GM19193 (cell line): ENCODE measurements around the gene FUCA2.

ENCODE experiments used
- POLR2A ChIP-seq: IDR thresholded peaks from 4 replicates; pipeline ENCODE4 v1.6.1; 2011; ENCODE audit not compliant: insufficient read depth, insufficient read length; ENCODE audit errors: extremely low read depth

FUCA2 gene

GRCh38 chr6:143510991-143511891, at the start of gene FUCA2:
Gene FUCA2, minus strand, starts transcription at chr6:143511720. Its CDS starts 86 bp downstream, at chr6:143511634.
- peak; percentile 71 for TF ChIP-seq POLR2A

- no peak for TF ChIP-seq POLR2A
Measured at GRCh38 chr6:143561105-143561704, 49.7 kb upstream of the FUCA2 start.

DNA sequence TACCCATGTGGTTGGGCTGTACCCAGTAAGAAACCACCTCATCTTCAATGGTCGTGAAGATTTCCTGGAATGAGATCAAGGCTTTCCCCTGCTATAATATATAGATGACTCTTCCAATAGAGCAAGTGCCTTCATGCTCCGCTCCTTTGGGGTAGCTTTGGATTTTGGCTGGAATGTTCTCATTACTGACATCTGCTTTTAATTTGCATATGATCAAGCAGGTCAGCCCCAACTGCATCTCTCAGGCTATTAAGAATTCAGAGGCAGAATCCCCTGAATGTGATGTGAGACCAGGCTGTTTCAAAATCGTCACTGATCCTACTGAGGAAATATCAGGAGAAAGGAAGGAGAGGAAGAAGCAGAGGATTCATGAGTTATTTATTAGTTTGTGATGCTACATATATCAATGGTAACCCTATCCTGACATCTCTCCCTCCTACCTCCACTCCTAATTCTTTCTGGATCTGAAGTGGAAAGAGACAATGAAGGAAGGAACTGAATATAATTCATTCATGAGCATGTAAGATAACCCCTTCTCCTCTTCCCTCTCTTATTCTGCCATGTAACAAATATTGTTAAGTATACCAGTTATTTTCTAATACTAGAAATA, 47.6 kb upstream of the FUCA2 start:
- no peak for TF ChIP-seq POLR2A

- no peak for TF ChIP-seq POLR2A
Measured at GRCh38 chr6:143556529-143556928, 45.0 kb upstream of the FUCA2 start.

GRCh38 chr6:143555582-143555981, 44.1 kb upstream of the FUCA2 start:
- TF ChIP-seq POLR2A = no peak

DNA sequence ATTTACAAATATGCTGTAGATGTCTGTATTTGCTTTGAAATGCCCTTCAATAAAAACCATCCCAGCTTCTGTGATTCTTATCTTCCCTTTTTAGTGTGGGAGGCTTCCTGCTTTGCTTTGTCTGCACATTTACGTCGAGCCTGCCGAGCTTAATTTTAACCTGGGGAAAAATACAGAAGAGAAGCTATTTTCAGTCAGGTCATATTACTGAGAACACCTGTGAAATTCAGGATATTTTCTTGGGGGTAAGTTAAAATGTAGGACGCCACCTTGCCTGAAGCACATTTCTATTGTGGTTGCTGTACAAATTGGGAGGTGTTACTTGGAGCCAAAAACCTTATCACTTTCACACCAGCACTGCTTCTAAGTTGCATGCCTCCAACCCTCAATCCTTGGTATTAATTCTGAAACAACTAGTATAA, 43.6 kb upstream of the FUCA2 start:
- no peak for TF ChIP-seq POLR2A

GRCh38 chr6:143553337-143553736, 41.8 kb upstream of the FUCA2 start:
- no peak for TF ChIP-seq POLR2A

- TF ChIP-seq POLR2A = no peak
Measured at GRCh38 chr6:143549949-143550268, 38.4 kb upstream of the FUCA2 start.

GRCh38 chr6:143549221-143549948, 37.9 kb upstream of the FUCA2 start:
- TF ChIP-seq POLR2A = no peak

GRCh38 chr6:143546599-143546998, 35.1 kb upstream of the FUCA2 start:
- TF ChIP-seq POLR2A = no peak

DNA sequence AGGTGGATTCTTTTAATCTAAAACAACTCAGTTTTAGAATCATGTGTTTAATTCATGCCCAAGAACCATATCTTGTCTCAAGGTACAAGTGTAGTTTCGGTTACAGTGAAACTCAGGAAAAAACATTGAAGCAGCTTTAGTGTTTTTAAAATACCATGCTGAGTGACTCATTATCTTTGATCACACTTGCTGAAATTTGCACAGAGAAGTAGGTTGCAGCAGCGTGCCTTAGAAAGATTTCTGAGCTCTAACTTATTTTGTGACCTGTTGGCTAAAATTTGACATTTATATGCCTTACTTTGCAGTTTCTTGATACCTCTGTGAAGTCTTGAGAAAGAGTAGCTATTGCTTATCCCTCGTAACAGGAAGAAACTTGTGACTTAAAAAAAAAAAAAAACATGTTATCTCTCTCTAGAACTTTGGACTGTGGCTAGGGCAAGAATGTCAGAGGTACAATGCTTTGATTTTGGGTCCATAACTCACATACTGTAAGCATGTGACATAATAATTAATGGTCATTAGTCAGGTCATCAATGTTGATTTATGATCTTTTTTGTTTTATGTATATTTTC, 34.5 kb upstream of the FUCA2 start:
- TF ChIP-seq POLR2A = no peak

DNA sequence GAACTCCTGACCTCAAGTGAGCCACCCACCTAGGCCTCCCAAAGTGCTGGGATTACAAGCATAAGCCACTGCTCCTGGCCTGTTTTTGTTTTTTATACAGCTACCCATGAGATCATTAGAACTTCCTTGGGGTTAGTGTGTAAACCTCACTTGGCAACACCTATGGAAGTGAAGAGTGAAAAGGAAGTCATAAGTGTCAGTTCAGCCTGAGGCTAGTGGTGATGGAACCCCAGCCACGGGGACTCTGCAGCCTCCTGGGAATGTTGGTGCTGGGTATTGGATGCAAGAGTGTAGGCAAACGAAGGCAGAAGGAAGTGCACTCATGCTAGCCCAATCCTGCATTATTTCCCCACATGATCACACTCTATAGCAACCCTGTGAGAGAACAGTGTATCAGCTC, 33.6 kb upstream of the FUCA2 start:
- no peak for TF ChIP-seq POLR2A

GRCh38 chr6:143544011-143544696, 32.6 kb upstream of the FUCA2 start:
- no peak for TF ChIP-seq POLR2A

DNA sequence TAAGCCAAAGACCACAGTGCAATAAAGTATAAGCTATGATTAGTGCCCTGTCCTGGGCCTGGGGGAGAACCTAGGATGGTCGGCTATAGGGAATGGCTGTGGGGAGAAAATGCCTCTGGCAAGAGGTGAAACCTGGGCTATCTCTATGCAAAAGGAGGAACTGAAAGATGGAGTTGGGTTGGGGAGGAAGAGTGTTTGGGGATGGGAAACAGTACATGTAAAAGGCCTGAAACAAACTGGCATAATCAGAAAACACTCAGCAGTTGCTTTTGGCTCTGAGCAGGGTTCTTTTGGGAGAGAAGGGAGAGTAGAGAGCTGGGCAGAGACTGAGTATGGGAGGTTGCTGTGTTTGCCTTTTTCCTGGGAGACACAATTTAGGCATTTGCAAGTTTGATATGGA, 31.9 kb upstream of the FUCA2 start:
- TF ChIP-seq POLR2A = no peak

GRCh38 chr6:143542888-143543287, 31.4 kb upstream of the FUCA2 start:
- TF ChIP-seq POLR2A = no peak

DNA sequence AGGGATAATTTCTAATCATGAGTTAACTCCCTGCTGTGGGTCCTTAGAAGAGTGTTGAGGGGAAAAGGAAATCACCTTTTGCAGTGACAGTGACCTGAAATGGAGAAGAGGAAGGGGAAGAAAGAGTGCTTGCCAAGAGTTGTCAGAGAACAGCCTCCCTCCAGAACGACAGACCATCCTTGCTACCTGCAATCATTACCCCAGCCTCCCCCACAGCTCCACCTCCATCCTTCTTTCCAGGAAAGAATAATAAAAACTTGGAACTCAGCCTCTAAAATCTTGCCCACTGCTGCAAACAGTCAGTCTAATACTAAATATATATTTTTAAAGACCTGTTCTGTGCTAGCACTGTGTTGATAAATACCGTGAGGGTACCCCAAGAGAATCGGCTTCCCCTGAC, 28.7 kb upstream of the FUCA2 start:
- TF ChIP-seq POLR2A = no peak
